Esophagus muscularis mucosa (tissue), 3 donors: Measurements from ENCODE around the gene ZIC4.

ENCODE experiments used
- POLR2A ChIP-seq: fragments of 450-650 bp; IDR thresholded peaks from one replicate; pipeline ENCODE4 v1.6.1; 2017; ENCODE audit warnings: antibody characterized with exemption, moderate library complexity, mild to moderate bottlenecking, low read depth
- POLR2AphosphoS5 ChIP-seq, 2 donors: sonication (generic); formaldehyde crosslinking; IDR thresholded peaks; one replicate each; pipeline ENCODE4 v1.6.1; 2017; ENCODE audit warnings: antibody characterized with exemption in 2 of 2
- TF ChIP-seq, protein P1 (sequence below), 3 experiments: fragments of 200-600 bp in 2 of 3; fragments of 450-650 bp in 1 of 3; sonication (generic) in 2 of 3; IDR thresholded peaks; one replicate each; pipeline ENCODE4 v1.5.1; 2017 to 2019; ENCODE audit warnings: antibody characterized with exemption in 3 of 3, mild to moderate bottlenecking in 2 of 3, moderate library complexity in 1 of 3

DNA sequence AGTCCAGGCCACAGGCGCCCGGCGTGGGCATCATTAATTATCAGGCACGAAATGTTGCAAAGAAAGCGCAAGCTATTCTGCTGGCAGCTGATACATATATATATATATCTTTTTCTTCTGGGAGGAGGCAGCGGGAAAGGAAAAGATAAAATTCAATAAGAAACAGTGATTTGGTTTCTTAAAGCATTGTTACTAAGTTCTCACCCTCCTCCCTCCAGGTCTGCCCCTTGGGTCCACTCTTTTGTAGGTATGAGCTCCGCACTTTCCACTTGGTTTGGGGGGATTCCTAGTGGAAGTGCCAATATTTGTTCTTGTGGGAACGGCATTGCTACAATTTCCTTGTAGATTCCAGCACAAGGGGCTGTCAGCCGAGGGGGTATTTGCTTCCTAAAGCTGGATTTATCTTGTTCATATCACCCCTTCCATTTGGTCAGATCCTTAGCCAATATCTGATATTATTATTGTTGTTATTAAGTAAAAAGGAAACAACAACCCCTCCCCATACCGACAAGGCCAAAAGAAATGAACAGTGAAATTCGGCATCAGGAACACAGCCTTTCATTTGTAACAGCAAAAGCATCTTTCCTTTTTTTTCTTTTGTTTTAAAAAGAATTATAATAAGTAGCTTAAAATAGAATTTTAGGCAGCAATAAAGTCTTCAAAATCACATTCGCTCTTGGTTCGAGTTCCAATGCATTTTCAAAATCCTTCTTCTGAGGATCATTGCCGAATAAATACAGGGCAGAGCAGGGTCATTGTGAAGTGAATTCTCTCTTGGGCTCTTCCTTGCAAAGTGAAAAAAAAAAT, 18.4 kb upstream of the ZIC4 start:
- TF ChIP-seq, protein P1, sequence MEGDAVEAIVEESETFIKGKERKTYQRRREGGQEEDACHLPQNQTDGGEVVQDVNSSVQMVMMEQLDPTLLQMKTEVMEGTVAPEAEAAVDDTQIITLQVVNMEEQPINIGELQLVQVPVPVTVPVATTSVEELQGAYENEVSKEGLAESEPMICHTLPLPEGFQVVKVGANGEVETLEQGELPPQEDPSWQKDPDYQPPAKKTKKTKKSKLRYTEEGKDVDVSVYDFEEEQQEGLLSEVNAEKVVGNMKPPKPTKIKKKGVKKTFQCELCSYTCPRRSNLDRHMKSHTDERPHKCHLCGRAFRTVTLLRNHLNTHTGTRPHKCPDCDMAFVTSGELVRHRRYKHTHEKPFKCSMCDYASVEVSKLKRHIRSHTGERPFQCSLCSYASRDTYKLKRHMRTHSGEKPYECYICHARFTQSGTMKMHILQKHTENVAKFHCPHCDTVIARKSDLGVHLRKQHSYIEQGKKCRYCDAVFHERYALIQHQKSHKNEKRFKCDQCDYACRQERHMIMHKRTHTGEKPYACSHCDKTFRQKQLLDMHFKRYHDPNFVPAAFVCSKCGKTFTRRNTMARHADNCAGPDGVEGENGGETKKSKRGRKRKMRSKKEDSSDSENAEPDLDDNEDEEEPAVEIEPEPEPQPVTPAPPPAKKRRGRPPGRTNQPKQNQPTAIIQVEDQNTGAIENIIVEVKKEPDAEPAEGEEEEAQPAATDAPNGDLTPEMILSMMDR (IDR thresholded peaks at IDR 0.05), result no peak
- no peak for TF ChIP-seq POLR2AphosphoS5 (IDR thresholded peaks at IDR 0.05)
- no peak for TF ChIP-seq POLR2A
